GM21423 (cell line): ENCODE measurements around the gene SFXN4.

ENCODE experiments used
- ATAC-seq: cut with Tn5 transposase; IDR thresholded peaks from one replicate; pipeline ENCODE4 v1.9.1; 2021; ENCODE audit warnings: mild to moderate bottlenecking, moderate library complexity; ENCODE audit not compliant: unreplicated experiment

SFXN4 gene, protein sequence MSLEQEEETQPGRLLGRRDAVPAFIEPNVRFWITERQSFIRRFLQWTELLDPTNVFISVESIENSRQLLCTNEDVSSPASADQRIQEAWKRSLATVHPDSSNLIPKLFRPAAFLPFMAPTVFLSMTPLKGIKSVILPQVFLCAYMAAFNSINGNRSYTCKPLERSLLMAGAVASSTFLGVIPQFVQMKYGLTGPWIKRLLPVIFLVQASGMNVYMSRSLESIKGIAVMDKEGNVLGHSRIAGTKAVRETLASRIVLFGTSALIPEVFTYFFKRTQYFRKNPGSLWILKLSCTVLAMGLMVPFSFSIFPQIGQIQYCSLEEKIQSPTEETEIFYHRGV

DNA sequence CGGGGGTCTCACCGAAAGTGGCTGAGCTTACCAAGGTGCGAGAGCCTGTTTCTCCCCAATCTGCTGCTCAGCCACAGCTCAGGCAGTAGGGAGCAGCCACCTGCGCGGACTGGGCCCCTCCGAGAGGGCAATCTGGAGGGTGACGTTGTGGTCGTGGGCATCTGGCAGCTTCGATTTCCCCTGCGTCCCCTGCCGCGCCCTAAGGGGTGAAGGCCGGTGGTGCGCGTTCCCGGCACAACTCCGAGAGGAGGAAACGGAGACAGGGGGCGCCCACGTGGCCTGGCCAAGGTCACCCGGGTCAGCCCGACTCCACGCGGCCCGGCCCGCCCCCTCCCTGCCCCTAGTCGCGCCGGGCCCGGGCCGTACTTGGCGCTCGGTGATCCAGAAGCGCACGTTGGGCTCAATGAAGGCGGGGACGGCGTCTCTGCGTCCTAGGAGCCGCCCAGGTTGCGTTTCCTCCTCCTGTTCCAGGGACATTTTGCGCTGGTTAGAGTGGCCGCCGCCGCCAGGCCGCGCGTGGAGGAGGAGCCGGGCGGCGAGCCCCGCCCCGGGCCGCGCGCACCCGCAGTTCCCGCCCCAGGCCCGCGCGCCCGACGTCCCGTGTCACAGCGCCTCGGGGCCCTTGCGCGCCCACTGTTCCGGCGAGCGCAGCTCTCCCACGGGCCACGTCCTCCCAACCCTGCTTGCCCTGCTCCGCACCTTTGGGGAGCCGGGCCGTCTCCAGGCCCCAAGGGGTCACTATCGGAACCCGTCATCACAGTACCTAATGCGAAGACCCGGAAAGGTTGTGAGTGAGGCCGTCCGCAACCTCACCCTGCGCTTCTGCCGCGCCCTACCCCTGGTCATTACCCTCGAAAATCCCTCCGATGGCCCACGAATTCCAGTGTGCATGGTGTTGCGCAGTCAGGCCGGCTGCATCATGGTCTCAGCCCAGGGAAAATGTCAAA lies at the start of gene SFXN4:
Gene SFXN4, minus strand, starts transcription at position 544 of the 947 bp plus-strand sequence. Its CDS starts 67 bp downstream, at position 477.
- peak; percentile 93 for ATAC-seq

DNA sequence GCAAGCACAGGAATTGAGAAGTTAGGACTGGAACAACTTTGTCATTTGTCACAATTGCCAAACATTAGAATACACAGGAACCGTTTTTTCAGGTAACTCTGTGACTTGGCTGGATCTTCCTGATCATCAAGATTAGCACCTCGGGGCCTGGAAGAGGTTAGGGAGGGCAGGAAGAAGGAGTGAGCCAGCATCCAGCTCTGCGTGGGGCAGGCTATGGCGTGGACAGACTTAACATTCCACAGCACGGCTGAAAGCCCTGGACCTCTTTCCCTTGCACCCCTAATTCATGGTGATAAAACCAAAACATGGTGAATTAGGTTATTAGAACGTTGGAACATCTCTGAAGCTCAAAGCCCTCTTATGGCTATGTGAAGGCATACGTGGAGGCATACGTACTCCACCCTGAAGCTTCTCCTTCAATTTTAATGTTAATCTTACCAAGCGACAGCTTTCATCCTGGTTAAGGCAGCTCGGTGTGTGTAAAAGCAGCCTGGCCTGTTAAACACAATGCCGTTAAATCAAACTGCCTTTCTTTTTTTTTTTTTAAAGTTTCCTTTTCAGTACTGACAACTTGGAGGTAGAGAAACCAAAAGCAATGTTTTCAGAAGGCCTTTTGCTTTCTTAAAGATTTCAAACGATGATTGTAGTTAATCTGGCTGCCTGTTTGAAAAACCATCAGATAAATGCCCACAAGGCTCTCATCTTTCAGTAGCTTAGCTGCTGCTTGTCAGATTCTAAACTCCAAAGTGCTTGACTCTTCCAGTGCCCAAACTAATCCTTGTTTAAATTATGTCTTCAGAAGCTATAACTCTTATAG lies 46.3 kb upstream of the SFXN4 start:
- ATAC-seq = no peak

DNA sequence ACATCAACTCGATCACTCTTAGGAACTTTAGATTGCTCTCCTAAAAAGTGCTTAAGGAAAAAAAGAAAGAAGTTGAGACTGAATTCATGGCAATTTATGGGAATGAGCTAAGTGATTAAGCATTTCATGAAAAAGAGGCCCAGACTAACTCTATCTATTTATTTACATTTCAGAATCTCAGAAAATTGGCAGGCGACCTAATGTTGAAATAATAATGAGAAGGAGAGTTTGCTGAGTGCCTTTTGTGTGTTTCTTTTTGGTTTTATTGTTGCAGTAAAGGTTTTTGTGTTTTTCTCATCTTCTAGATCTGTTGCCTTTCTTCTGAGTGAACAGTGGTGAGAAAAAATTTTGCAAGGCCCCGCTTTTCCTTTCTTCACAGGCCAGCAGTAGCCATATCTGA lies 45.7 kb upstream of the SFXN4 start:
- ATAC-seq = no peak

DNA sequence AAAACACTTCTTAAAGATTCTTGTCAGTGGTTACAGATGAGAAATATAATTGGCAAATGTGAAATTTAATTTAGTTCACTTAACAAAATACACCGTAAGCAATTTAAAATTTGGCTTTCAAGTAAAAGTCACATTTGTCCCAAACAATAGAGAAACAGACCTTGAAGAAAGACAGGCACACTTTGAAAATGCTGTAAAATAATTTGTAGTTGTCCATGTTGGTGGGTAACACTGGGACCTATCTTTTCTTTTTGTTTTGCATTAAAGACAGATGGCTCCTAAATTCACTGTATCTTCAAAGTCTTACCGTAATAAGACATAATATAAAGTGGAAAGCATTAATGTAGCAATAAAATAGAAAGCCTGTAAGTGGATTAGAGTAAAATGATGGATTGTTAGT lies 45.1 kb upstream of the SFXN4 start:
- ATAC-seq = no peak

DNA sequence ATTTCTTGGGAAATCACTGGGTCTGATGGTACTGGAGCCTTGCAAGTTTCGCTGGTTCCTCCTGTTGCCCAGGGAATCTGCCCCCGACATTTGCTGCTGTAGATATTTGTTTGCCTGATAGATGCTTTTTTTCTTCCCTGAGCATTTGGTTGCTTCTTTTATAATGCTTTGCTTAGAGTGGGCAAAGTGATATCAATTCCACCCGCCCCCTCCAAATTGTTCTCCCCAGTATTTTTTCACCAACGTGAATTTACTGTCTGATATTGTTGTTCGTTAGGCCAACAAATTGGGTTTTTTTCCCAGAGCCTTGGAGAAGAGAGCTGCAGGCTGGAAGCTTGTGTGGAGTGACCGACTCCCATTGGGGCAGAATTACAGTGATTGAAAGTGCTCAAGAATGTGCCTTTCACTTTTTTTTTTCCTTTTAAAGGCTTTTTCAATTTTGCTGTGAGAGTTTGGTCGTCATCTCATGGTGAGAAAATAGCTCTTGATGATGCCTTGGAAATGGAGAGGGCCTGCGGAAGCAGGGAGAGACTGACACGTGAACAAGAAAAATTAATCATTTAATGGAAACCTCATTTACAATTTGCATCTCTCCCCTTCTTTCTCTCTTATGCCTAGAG lies 44.3 kb upstream of the SFXN4 start:
- ATAC-seq = no peak

DNA sequence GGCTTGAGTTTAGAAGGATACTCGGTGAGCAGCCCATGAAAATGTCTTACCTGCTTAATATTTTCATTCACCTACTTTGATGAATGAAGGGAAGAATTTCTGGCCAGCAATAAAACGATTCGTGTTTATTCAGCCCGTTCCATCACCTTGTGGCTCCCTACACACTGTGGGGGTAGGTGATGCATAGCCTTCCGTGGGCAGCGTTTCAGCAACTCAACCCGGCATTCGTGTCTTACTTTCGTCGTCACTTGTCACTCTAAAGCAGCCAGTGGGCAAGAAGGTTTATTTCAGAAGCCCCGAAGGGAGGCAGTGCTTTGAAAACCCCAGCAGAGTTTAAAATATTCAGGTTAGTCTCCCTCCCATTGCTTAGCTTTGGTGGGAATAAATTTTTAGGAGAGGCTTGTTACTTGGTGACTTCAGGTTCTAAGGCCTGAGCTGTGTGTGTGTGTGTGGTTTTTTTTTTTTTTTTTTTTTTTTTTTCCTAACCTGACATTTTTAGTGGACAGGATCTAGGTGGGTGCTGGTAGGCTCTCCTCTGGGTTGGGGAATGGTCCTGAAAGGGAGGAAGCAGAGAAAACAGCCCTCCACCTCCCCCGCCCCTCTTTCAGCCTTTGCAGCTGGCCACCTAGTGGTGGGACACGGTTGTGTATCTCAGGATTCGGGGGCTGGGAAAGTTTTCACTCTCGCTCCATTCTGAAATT lies 43.7 kb upstream of the SFXN4 start:
- no peak for ATAC-seq

DNA sequence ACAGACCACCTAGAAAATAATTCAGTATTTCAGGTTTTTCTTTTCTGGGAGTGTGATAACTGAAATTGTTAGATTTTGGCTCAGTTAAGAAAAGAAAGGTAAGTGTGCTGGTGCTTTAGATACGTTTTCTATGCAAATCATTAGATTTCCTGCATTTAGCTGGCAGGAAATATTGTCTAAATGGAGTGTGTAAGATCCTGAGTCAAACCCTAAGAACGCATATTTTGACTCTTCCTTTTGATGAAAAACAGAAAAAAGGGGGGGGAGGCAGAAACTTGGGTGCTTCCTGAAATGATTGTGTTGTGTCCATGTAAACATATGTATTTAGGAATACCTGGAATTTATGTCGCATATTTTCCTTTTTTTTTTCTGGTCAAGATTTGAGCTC lies 43.0 kb upstream of the SFXN4 start:
- no peak for ATAC-seq

DNA sequence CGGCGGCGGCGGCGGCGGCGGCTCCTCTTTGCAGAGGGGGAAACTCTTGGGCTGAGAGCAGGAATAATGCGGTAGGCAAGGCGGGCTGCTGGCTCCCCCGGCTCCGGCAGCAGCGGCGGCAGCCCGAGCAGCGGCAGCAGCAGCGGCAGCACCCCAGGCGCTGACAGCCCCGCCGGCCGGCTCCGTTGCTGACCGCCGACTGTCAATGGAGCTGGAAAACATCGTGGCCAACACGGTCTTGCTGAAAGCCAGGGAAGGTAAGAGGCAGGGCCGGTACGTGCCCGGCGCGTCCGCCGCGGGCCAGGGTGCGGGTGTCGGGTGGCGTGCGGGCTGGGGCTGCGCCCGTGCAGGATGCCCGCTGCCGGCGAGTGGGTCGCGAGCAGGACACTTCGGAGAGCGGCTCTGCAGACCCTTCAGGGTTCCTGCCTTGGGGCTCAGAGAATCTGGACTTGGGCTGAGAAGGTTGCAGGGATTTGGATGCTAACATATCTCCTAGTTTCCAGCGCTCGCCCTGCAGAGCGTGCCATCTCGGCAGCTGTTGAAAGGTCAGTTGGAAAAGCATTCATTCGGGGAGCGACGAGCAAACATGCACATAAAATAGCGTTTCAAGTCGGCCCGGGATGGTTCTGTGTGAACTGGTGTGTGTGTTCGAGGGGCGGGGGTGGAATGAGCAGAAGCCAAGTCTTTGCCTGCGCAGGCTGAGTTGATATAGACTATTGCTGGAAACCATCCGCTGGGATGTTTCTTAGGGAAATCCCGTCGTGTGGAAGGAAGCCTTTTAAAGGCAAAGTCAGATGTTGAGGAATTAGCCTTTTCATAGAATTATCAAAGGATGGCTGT lies 42.4 kb upstream of the SFXN4 start:
- peak; percentile 10 for ATAC-seq

DNA sequence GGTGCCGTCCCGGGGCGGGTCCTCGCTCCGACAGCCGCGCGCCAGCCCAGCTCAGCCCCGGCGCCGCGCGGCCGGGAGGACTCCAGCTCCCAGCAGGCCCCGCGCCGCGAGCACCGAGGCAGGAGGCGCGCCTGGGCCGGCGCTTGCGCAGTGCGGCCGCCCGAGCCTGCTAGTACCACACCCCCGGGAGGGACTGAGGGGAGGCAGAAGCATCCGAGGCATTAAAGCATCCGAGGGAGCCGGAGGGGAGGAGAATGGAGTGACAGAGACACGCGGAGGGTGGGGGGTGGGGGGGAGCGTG lies 41.8 kb upstream of the SFXN4 start, which contains the start of gene GRK5:
Gene GRK5, plus strand, starts transcription at position 206 of the 301 bp plus-strand sequence. CDS start 347 bp downstream, outside the sequence.
- peak; percentile 72 for ATAC-seq

DNA sequence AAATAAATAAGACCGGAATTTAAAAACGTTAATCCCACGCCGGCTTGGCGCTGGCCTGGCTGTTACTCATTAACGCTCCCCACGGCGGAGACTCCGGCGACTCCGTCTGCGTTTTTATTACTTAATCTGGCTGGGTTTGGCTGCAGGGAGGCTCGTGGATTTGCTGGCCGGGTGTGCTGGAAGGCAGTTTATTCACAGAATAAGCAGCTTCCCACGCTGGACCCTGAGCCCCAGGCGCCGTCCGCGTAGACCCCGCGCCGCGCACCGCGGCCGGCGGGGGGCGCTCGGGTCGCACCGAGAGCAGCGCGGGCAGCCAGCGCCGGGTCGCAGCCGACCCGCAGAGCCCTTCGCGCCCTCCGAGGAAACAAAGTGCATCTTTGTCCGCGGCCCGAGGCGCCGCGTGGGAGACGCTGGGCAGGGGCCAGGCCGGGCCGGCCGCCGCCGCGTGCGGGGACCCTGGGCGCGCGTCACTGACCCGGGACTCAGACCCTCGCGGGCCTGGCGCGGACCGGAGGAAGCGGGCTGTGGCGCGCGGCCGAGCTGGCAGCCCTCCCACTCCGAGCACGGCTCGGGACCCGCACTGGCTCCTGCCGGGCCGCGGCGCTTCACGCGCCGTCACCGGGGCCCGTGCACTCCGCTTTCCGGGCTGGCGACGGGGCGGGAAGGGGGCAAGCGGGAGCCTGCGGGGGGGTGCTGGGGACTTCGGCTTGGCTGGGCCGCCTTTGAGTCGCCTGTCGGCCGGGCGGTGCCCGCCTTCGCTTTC lies 41.3 kb upstream of the SFXN4 start:
- ATAC-seq = peak; percentile 48

DNA sequence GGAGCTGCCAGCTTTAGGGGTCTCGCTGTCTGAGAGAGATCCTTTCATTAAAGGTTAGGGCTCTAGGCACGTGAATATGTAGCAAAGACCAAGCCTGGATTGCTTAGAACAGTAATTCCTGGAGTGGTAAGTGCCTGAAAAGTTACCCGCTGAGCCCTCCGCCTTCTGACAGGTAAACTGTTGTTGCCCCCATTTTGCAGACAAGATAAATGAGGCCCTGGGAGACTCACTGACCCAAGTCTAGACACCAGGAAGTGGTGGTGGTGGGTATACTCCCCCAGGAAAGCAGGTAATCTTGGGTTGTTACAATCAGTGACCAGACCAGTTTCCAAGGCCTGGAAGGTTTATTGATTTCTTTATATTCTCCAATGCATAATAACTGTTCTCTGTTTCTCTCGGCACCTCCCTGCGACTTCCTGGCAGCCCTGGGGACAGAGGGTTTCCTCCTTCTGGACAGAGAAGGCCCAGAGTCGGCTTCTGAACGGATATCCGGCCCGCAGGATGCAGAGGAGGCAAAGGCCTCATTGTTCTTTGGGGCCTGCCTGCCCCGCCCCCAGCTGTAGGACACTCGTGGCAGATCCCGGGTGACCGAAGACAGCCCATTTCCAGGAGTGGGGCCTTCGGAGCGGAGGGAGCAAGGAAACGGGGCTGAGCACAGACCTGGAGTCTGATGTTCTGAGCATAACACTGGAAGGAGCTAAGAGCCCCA lies 40.5 kb upstream of the SFXN4 start:
- peak; percentile 22 for ATAC-seq

DNA sequence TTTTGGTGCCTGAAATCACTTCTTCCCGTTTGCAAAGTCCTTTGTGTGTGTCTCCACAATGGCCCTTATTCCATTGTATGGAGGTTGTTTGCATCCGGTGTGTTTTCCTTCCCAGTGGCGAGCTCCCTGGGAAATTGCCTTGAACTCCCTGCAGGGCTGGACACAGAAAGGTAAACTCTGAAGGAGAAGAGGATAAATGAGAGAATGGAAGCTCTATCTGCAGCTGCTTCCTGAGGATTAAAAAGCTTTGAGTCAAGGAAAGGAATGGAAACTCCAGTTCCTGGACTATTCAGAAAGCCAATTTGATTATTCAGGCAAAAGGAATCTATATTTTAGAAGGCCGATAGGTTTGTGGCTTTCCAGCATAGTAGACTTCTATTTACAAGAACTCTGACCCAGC lies 37.5 kb upstream of the SFXN4 start:
- ATAC-seq = no peak

DNA sequence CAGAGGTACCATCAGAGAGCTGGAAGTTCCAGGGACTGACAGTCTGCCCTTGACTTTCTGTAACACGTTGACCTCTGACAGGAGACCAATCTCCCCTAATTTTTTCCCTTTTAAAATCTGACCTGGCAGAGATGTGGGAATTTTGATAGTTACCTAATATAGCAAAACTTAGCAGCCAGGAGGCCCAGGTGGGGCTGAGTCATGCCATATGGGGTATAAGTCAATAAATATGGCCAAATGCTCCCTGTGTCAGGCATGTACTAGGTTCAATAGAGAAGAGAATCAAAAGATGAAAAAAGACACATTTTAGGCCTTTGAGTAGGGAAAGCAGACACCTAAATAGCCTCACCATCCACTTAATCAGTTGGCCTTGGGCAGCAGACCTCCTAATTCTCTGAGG lies 35.7 kb upstream of the SFXN4 start:
- ATAC-seq = no peak

DNA sequence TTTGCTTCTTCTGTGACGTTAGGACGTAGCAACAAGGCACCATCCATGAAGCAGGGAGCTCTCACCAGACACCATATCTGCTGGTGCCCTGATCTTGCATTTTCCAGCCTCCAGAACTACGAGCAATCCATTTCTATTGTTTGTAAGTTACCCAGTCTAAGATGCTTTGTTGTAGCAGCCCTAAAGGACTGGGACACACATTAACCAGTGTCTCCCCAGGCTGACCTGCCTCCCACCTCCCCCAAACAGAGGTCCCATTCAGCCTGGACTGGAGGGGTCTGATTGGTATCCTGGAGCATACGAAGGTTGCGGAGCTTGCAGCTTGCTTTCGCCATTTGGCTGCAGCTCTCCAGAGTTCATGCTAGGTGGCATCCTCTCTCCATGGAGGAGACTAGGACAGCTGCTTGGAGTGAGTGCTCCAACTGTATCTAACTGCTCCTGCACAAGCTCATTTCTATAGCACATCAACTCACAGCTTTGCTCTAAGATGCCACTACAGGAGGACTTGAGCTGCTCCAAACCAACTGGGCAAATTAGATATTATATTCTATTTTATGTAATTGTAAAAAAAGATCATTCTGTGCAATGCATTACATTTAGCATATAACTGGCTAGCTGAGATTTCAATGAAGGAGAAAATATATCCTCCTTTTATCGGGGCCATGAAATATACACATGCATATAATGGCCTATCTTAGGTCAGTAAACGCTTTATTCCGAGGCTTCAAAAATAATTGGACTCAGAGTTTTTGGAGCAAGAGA lies 33.9 kb upstream of the SFXN4 start:
- ATAC-seq = peak; percentile 71

DNA sequence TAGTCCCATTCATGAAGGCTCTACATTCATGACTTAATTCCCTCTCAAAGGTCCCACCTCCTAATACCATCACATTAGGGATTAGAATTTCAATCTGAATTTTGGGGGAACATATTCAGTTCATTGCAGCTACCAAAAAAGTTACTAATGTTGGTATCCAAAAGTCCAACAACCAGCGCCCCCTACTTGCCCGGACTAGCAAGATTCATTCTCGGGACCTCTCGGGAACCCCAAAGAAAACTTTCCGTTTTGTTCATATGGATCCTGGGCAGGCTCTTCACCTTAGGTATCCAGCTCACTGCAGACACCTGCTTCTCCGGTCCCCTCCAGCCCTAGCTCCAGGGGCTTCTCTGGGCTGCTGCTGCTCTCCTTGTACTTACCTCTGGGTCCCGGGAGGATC lies 32.9 kb upstream of the SFXN4 start:
- no peak for ATAC-seq

DNA sequence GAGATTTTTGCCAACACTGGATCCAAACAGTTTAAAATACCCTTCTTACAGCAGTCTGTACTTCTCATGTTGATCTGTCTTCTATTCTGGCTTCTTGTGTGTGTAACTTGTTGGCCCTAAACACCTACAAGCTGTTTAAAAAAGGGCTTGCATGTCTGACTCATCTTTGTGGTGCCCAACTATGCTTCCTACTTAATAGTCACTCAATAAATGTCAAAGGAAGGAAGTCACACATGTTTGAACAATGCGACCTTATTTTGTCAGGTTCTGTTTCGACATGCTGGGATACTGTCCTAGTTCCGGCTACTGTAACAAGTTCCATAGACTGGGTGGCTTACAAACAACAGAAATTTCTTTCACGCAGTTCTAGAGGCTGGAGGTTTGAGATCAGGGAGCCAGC lies 32.4 kb upstream of the SFXN4 start:
- ATAC-seq = no peak

DNA sequence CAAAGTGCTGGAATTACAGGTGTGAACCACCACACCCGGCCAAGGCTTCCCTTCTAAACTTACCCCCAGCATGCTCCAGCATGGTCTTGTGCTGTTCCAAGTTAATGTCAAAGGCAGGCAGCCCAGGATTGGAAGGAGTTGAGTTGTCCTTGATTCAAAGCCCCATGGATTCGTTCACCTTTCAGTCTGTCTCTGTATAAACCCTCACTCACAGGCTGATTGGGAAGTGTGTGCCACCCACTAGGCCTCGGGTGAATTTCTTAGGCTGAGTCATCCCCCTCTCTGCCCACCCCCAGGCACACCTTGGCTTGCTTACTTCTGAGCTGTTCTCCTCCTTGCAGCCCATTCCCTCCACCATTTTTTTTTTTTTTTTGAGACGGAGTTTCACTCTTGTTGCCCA lies 26.4 kb upstream of the SFXN4 start:
- no peak for ATAC-seq
